Heart left ventricle (tissue), 16 donors: ENCODE measurements around the gene EPHA7. TPM values are rescaled to one million over a fixed set of nuclear protein-coding genes. Genes with fewer than 3 reads are reported as not detected.

Source experiments
- ATAC-seq, 4 donors: fragments of 200-7000 bp; cut with Tn5 transposase; one replicate each; pipeline ENCODE4 v1.9.1; 2020 to 2022; ENCODE audit warnings: moderate library complexity in 4 of 4, mild to moderate bottlenecking in 3 of 4, moderate number of reproducible peaks in 1 of 4
- DNase-seq, 5 donors: peaks; one replicate each; pipeline ENCODE4 v3.0.0-alpha.2; 2020
- H3K27ac ChIP-seq, 12 donors: fragments of 200-600 bp; sonication (generic) in 4 of 12; one replicate each; pipeline versions ENCODE4 v1.5.0 to v1.8.0; 2016 to 2022; ENCODE audit warnings: mild to moderate bottlenecking in 2 of 12
- H3K27me3 ChIP-seq, 9 donors: fragments of 200-600 bp; sonication (generic) in 2 of 9; one replicate each; pipeline versions ENCODE4 v1.5.1 to v1.8.0; 2016 to 2022; ENCODE audit warnings: mild to moderate bottlenecking in 3 of 9
- H3K36me3 ChIP-seq, 9 donors: fragments of 200-600 bp; sonication (generic) in 2 of 9; one replicate each; pipeline versions ENCODE4 v1.5.0 to v1.8.0; 2018 to 2022; ENCODE audit warnings: mild to moderate bottlenecking in 2 of 9
- H3K4me1 ChIP-seq, 12 donors: fragments of 200-600 bp; sonication (generic) in 4 of 12; one replicate each; pipeline versions ENCODE4 v1.5.0 to v1.8.0; 2016 to 2022; ENCODE audit warnings: mild to moderate bottlenecking in 3 of 12
- H3K4me3 ChIP-seq, 12 donors: fragments of 200-600 bp; sonication (generic) in 4 of 12; one replicate each; pipeline versions ENCODE4 v1.5.0 to v1.8.0; 2017 to 2022; ENCODE audit warnings: mild to moderate bottlenecking in 9 of 12, moderate library complexity in 4 of 12
- H3K9me3 ChIP-seq, 12 donors: fragments of 200-600 bp; sonication (generic) in 4 of 12; one replicate each; pipeline versions ENCODE4 v1.5.0 to v1.8.0; 2016 to 2022; ENCODE audit warnings: mild to moderate bottlenecking in 1 of 12
- POLR2A ChIP-seq, 2 donors: fragments of 450-650 bp; IDR thresholded peaks; one replicate each; pipeline ENCODE4 v1.6.1; 2017; ENCODE audit warnings: antibody characterized with exemption in 2 of 2, mild to moderate bottlenecking in 2 of 2, moderate library complexity in 2 of 2
- WGBS, 4 donors: extraction: QIAGEN DNeasy Blood & Tissue Kit in 2 of 4; methylation state at CpG; one replicate each; pipeline versions ENCODE4 v1.1.5 to v1.1.7; 2013 to 2018; 5-methylcytosine and 5-hydroxymethylcytosine counted together
- intact Hi-C, 10 donors: fragments of 100-400 bp; cut with DNase I; formaldehyde crosslinking; loops; one replicate each; pipeline versions ENCODE4 v1.11.1 to v1.14.2; 2022
- polyA plus RNA-seq, 2 donors: library from polyadenylated mRNA; stranded (reverse); fragments of 200-250 nt; gene quantifications; one replicate each; pipeline ENCODE4 v1.2.3, GENCODE V29; 2013
- total RNA-seq, 9 donors: library from RNA; depleted of rRNA in 2 of 9; stranded (reverse); fragments of >200 nt in 2 of 9; fragmentation: NEBNext Ultra II Directional in 3 of 9; extraction: Animal tissue kit (Norgen Biotek cat#: 25700) in 3 of 9; gene quantifications; one replicate each; pipeline versions ENCODE4 v1.1.0 to v1.2.4, GENCODE V29; 2016 to 2023
- TF ChIP-seq, protein P1 (sequence below), 12 donors: fragments of 200-600 bp; sonication (generic) in 4 of 12; IDR thresholded peaks; one replicate each; pipeline versions ENCODE4 v1.5.0 to v1.8.0; 2018 to 2022; ENCODE audit warnings: antibody characterized with exemption in 12 of 12, mild to moderate bottlenecking in 5 of 12
- donor health status: ischemic (EF 13 %, LVEDD 7.1; RV severe dilation, severe dysfunction).
- donor health status: healthy with polysubstance abuse.
- donor health status: DM: no; HTN: yes; CAD: no.
- donor health status: DM: no; HTN: no; CAD: no.
- donor health status: ischemic (EF 25% LVEDD 6.9; RV normal size, moderate dysfunction).
- donor health status: ischemic (EF 25% LVEDD 5.7; RV mildly dilated, moderate dysfunction).
- donor health status: healthy.
- donor health status: DM: yes; HTN: yes; CAD: no.
- donor health status: ischemic (EF 35%, LVEDD 5.7; RV mildly dilated, moderate dysfunction).
- donor health status: nonischemic (EF 11% LVEDD 7.7; RV severe dilation, severe dysfunction).
- donor health status: DM: yes; HTN: yes; CAD: no.
- donor health status: PGD.
- donor health status: ischemic (EF 29% LVEDD 5.4; RV normal size, mild dysfunction).
- donor health status: nonischemic (EF 23%, LVEDD 6.1; RV moderate dilation, normal function).

Gene EPHA7
- total and polyA plus RNA-seq, 11 donors = 1.3 to 12.1 (median 3.0) TPM

DNA sequence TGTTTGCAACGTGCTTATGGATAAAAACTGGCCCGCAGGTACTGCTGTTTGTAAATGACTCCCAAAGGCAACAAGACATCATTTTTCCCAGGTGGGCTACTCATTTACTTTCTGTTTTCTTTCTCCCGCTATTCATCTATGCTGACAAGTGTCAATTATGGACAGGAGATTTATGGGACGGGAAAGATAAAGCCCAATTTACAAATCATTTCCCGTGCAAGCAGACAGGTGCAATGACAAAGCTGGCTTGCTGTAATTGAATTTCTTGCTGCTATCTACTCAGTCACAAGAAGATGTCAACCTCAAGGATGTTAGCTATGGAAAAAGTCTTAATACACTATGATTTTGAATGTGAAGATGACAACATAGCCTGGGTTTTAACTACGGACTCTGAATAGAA, 125.5 kb downstream of the EPHA7 start:
- Histone ChIP-seq H3K9me3 (no peaks in the 10 kb centered on the region), H3K36me3 (no peaks in the 10 kb centered on the region), H3K27me3 (no peaks in the 10 kb centered on the region), H3K27ac (no peak overlapping the region), H3K4me3 (no peak overlapping the region), H3K4me1 (no peaks in the 10 kb centered on the region)
- no peak for TF ChIP-seq POLR2A (IDR thresholded peaks at IDR 0.05)
- TF ChIP-seq, protein P1, sequence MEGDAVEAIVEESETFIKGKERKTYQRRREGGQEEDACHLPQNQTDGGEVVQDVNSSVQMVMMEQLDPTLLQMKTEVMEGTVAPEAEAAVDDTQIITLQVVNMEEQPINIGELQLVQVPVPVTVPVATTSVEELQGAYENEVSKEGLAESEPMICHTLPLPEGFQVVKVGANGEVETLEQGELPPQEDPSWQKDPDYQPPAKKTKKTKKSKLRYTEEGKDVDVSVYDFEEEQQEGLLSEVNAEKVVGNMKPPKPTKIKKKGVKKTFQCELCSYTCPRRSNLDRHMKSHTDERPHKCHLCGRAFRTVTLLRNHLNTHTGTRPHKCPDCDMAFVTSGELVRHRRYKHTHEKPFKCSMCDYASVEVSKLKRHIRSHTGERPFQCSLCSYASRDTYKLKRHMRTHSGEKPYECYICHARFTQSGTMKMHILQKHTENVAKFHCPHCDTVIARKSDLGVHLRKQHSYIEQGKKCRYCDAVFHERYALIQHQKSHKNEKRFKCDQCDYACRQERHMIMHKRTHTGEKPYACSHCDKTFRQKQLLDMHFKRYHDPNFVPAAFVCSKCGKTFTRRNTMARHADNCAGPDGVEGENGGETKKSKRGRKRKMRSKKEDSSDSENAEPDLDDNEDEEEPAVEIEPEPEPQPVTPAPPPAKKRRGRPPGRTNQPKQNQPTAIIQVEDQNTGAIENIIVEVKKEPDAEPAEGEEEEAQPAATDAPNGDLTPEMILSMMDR (IDR thresholded peaks at IDR 0.05) = no peak
- intact Hi-C loops = no loop called here
- ATAC-seq = no peak
- WGBS, 4 donors = 83 to 87% (median 84%) methylated on average over 6 of the region's 6 CpGs
- DNase-seq = no peak

DNA sequence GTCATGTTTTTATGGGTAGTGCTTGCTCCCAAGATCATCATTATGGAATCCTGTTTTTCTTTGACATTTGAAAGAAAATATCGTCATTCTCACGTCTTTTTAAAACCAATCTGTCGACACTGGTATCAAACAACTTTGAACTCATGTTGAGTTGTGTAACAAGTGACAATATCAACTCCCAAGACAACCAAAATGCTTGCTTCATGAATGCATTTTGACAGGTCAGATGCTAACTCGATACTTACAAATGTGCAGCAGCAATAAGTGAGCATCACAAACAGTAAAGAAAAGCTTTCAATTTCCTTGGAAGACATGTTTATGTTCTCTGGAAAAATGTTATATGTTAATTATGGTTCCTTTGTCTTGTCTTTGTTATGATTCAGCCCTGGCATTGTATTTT, 125.9 kb downstream of the EPHA7 start:
- TF ChIP-seq POLR2A (IDR thresholded peaks at IDR 0.05) = no peak
- TF ChIP-seq, protein P1 (IDR thresholded peaks at IDR 0.05) = no peak
- intact Hi-C loops = no loop called here
- H3K9me3 ChIP-seq = no peaks in the 10 kb centered on the region
- no peak overlapping the region for H3K27ac ChIP-seq
- ATAC-seq (no peak), DNase-seq (no peak)
- no peaks in the 10 kb centered on the region for H3K36me3 ChIP-seq
- 78 to 85% (median 81%) methylated on average over 4 of the region's 4 CpGs for WGBS, 4 donors
- no peak overlapping the region for H3K4me3 ChIP-seq
- no peaks in the 10 kb centered on the region for H3K27me3 ChIP-seq
- H3K4me1 ChIP-seq = no peaks in the 10 kb centered on the region

DNA sequence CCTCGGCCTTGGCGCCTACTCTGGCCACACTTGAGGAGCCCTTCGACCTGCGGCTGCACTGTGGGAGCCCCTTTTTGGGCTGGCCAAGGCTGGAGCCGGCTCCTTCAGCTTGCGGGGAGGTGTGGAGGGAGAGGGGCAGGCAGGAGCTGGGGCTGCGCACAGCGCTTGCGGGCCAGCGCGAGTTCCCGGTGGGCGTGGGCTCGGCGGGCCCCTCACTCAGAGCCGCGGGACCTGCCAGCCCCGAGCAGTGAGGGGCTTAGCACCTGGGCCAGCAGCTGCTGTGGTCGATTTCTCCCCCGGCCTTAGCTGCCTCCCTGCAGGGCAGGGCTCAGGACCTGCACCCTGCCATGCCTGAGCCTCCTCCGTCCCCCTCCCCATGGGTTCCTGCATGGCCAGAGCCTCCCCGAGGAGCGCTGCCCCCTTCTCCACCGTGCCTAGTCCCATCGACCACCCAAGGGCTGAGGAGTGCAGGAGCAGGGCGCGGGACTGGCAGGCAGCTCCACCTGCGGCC, 136.8 kb downstream of the EPHA7 start:
- no peaks in the 10 kb centered on the region for H3K9me3 ChIP-seq
- H3K4me1 ChIP-seq = no peaks in the 10 kb centered on the region
- DNase-seq (peak in 2 of 5 donors; percentile 5 to 54), ATAC-seq (no peak)
- intact Hi-C loops = no loop called here
- no peak for TF ChIP-seq POLR2A (IDR thresholded peaks at IDR 0.05)
- TF ChIP-seq, protein P1 (IDR thresholded peaks at IDR 0.05) = no peak
- no peak overlapping the region for H3K27ac ChIP-seq
- 97 to 98% (median 97%) methylated on average over 12 to 28 of the region's 28 CpGs for WGBS, 4 donors
- H3K4me3 ChIP-seq = no peak overlapping the region
- H3K36me3 ChIP-seq = no peaks in the 10 kb centered on the region
- H3K27me3 ChIP-seq = no peaks in the 10 kb centered on the region

DNA sequence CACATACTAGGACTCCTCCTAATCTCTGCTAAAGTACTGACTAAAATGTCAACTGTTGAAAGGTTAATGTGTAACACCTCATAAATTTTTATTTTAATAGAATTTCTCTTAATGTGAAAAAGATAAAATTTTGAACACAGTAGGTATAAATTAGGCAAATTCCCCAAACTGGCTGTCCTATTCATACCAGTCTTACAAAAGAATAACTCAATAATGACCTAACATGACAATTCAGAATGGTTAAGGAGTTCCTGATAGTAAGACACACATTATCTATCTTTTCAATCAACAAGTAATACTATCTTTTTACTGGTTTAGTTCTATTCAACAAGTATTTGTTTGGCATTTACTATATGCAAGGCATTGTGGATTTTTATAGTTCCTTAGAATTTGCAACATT, 141.1 kb downstream of the EPHA7 start:
- no peaks in the 10 kb centered on the region for H3K9me3 ChIP-seq
- no peaks in the 10 kb centered on the region for H3K4me1 ChIP-seq
- intact Hi-C loops = no loop called here
- no peak for ATAC-seq
- H3K4me3 ChIP-seq = no peak overlapping the region
- TF ChIP-seq, protein P1 (IDR thresholded peaks at IDR 0.05) = no peak
- no peak for TF ChIP-seq POLR2A (IDR thresholded peaks at IDR 0.05)
- H3K36me3 ChIP-seq = no peaks in the 10 kb centered on the region
- no peaks in the 10 kb centered on the region for H3K27me3 ChIP-seq
- DNase-seq = no peak
- no peak overlapping the region for H3K27ac ChIP-seq
